Gastroesophageal sphincter (tissue), 4 donors: ENCODE measurements around the gene CUX1. TPM values are rescaled to one million over a fixed set of nuclear protein-coding genes. Genes with fewer than 3 reads are reported as not detected.

ENCODE experiments used
- small RNA-seq, 4 donors: library from RNA; depleted of rRNA; stranded (forward); fragments of <200 nt; gene quantifications; one replicate each; pipeline ENCODE3, GENCODE V24; 2016
- total RNA-seq, 4 donors: library from RNA; depleted of rRNA; stranded (reverse); fragments of >200 nt; gene quantifications; one replicate each; pipeline ENCODE4 v1.1.0, GENCODE V29; 2016

CUX1 gene
- total RNA-seq, 4 donors from 2014 or later, result 84.4 to 134 (median 110) TPM

Small RNA genes lying within 50 kb of the gene (small RNA-seq; reads per million reads assigned to genes)
- 0 reads per million in 4 donors for gene AC005086.2
- 0 reads per million in 4 donors for gene AC005086.3
- 0 reads per million in 4 donors for gene AC005086.4
- 0 reads per million in 4 donors for gene AC005088.1
- gene MIR4285, result 0 reads per million in 4 donors
- 0 reads per million in 4 donors for gene RF00554

Other genes starting within 250 kb of the CUX1 start
- gene MYL10, start 188.3 kb upstream of the CUX1 start, total RNA-seq, result not detected